Upper lobe of right lung (tissue), 1 donor: ENCODE data around the gene ADORA3. TPM values are rescaled to one million over a fixed set of nuclear protein-coding genes. Genes with fewer than 3 reads are reported as not detected.

Experiments
- ATAC-seq: fragments of 200-7000 bp; cut with Tn5 transposase; one replicate; pipeline ENCODE4 v1.9.1; 2020; ENCODE audit warnings: mild to moderate bottlenecking, moderate library complexity
- DNase-seq: peaks from one replicate; pipeline ENCODE4 v3.0.0-alpha.2; 2020
- H3K27ac ChIP-seq: fragments of 200-600 bp; one replicate; pipeline ENCODE4 v1.8.0; 2022
- H3K27me3 ChIP-seq: fragments of 200-600 bp; one replicate; pipeline ENCODE4 v1.8.0; 2022; ENCODE audit warnings: mild to moderate bottlenecking
- H3K36me3 ChIP-seq: fragments of 200-600 bp; one replicate; pipeline ENCODE4 v1.8.0; 2022
- H3K4me1 ChIP-seq: fragments of 200-600 bp; one replicate; pipeline ENCODE4 v1.8.0; 2022
- H3K4me3 ChIP-seq: fragments of 200-600 bp; one replicate; pipeline ENCODE4 v1.8.0; 2022; ENCODE audit warnings: mild to moderate bottlenecking
- H3K9me3 ChIP-seq: fragments of 200-600 bp; one replicate; pipeline ENCODE4 v1.8.0; 2022
- CTCF ChIP-seq: fragments of 200-600 bp; IDR thresholded peaks from one replicate; pipeline ENCODE4 v1.8.0; 2022; ENCODE audit warnings: antibody characterized with exemption
- intact Hi-C: fragments of 100-400 bp; cut with DNase I; formaldehyde crosslinking; loops from one replicate; pipeline ENCODE4 v1.11.0; 2022
- total RNA-seq: library from RNA; stranded (reverse); fragmentation: NEBNext Ultra II Directional; extraction: Animal tissue kit (Norgen Biotek cat#: 25700); gene quantifications from one replicate; pipeline ENCODE4 v1.2.1, GENCODE V29; 2021
- donor health status: DM: no; HTN: yes; CAD: no; lungs with severe emphysema.

Gene ADORA3
- total RNA-seq, 1 donor from 2014 or later, result 9.3 TPM

- ATAC-seq, result no peak
- Histone ChIP-seq H3K27me3 (no peaks in the 10 kb centered on the region), H3K4me3 (no peak overlapping the region), H3K4me1 (no peaks in the 10 kb centered on the region), H3K36me3 (peaks cover 61% of the 10 kb centered on the region), H3K27ac (no peak overlapping the region), H3K9me3 (no peaks in the 10 kb centered on the region)
- intact Hi-C loops, result no loop called here
- TF ChIP-seq CTCF, result no peak
- DNase-seq, result no peak
These were observed 41.7 kb downstream of the ADORA3 start for GRCh38 chr1:111461765-111462164.

GRCh38 chr1:111455642-111456031 is 47.8 kb downstream of the ADORA3 start:
- no peak overlapping the region for H3K27ac ChIP-seq
- peaks cover 19% of the 10 kb centered on the region for H3K4me1 ChIP-seq
- intact Hi-C loops, result no loop called here
- ATAC-seq (no peak), DNase-seq (no peak)
- no peak overlapping the region for H3K4me3 ChIP-seq
- no peak for TF ChIP-seq CTCF
- no peaks in the 10 kb centered on the region for H3K27me3 ChIP-seq
- peaks cover 81% of the 10 kb centered on the region for H3K36me3 ChIP-seq
- H3K9me3 ChIP-seq, result no peaks in the 10 kb centered on the region

GRCh38 chr1:111454859-111455641 is 48.4 kb downstream of the ADORA3 start:
- no peak for TF ChIP-seq CTCF
- ATAC-seq (no peak), DNase-seq (no peak)
- Histone ChIP-seq H3K27ac (no peak overlapping the region), H3K4me3 (no peak overlapping the region), H3K27me3 (no peaks in the 10 kb centered on the region), H3K4me1 (peaks cover 24% of the 10 kb centered on the region), H3K9me3 (no peaks in the 10 kb centered on the region), H3K36me3 (peaks cover 79% of the 10 kb centered on the region)
- intact Hi-C loops, result no loop called here

GRCh38 chr1:111453706-111454105 is 49.7 kb downstream of the ADORA3 start:
- intact Hi-C loops, result no loop called here
- TF ChIP-seq CTCF, result no peak
- H3K4me1 ChIP-seq, result peaks cover 25% of the 10 kb centered on the region

GRCh38 chr1:111452581-111452980 is 50.9 kb downstream of the ADORA3 start:
- intact Hi-C loops, result no loop called here
- H3K9me3 ChIP-seq, result no peaks in the 10 kb centered on the region
- no peak overlapping the region for H3K27ac ChIP-seq
- H3K4me1 ChIP-seq, result peaks cover 33% of the 10 kb centered on the region
- DNase-seq (no peak), ATAC-seq (no peak)
- H3K4me3 ChIP-seq, result no peak overlapping the region
- peaks cover 54% of the 10 kb centered on the region for H3K36me3 ChIP-seq
- no peak for TF ChIP-seq CTCF
- H3K27me3 ChIP-seq, result no peaks in the 10 kb centered on the region

More at GRCh38 chr1:111453706-111454105, 49.7 kb downstream of the ADORA3 start:
- Histone ChIP-seq H3K27me3 (no peaks in the 10 kb centered on the region), H3K27ac (no peak overlapping the region), H3K9me3 (no peaks in the 10 kb centered on the region), H3K36me3 (peaks cover 65% of the 10 kb centered on the region), H3K4me3 (no peak overlapping the region)
- no peak for ATAC-seq
- DNase-seq, result no peak
